Stimulated activated CD4-positive, alpha-beta T cell treated with anti-CD3 and anti-CD28 coated beads, Interleukin-15, amount 100 ng/mL, for 48 hours (primary cell): Measurements from ENCODE around the gene GET4.

Experiments used
- DNase-seq, 2 donors: peaks; one replicate each; pipeline ENCODE4 v3.0.0-alpha.2; 2020; ENCODE audit warnings: low read depth in 2 of 2

GET4 gene

DNA sequence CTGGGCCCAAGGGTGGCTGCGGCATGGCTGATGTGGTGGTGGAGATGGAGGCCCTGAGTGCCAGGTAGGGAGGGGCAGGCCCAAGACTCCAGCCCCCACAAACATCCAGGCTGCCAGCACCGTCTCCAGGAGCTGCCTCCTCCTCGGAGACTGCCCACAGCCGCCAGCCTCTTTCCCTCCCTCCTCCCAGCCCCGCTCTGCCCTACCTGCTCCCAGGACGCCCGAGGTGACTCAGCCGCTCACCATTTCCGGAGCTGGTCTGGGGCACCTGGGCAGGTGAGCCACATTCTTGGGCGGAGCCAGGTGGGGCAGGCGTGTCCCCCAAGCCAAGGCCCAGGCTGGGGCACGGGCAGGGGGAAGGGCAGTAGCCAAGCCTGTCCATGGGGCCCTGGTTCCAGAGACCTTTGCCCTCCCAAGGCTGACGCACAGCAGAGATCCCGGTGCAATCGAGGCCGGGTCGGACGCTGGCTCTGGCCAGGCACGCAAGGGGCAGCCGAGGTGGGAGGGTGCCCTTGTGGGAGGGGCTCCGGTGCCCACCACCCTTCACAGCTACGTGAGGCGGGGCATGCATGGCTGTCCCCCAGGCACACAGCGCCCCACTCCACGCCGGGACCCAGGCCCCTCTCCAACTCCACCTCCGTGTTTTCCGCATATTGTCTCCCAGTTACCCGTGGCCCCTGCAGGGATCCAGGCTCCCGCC is 69.4 kb downstream of the GET4 start:
- no peak for DNase-seq
